Endothelial cell of umbilical vein (primary cell): ENCODE data around the gene OR5I1. TPM values are rescaled to one million over a fixed set of nuclear protein-coding genes. Genes with fewer than 3 reads are reported as not detected.

ENCODE experiments used
- BruUV-seq: library from RNA; stranded (reverse); fragments of 400-500 nt; replicated peaks from 2 replicates; lab custom pipeline; 2021; lab: Mats Ljungman, UMichigan
- CTCF ChIA-PET: fragments of 300-600, 350-600 bp; sonication (Branson Sonifier 250); formaldehyde crosslinking; loops from one replicate; lab custom pipeline; 2021; ENCODE audit warnings: antibody characterized with exemption, inconsistent platforms; lab: Charles Lee
- POLR2A ChIA-PET: fragments of 300-600, 350-600 bp; sonication (Branson Sonifier 250); formaldehyde crosslinking; loops from one replicate; lab custom pipeline; 2021; ENCODE audit warnings: antibody characterized with exemption, inconsistent platforms; lab: Charles Lee
- DNase-seq: peaks from one replicate; pipeline ENCODE4 v3.0.0-alpha.2; 2011; ENCODE audit warnings: low read depth, low spot score
- FAIRE-seq: peaks from 2 replicates; lab custom pipeline; 2011; peaks lifted over from hg19 to GRCh38; lab: Jason Lieb, UNC
- H2AFZ ChIP-seq: 2 replicates; pipeline ENCODE4 v1.6.0; 2012; ENCODE audit warnings: low read depth, low read length, control low read depth, inconsistent platforms
- H3K27ac ChIP-seq: 2 replicates; pipeline ENCODE4 v1.5.1; 2011; ENCODE audit warnings: low read depth, mild to moderate bottlenecking, control low read depth, low read length, moderate library complexity; ENCODE audit not compliant: insufficient read depth
- H3K27me3 ChIP-seq, 2 experiments: 2 replicates each; pipeline versions ENCODE4 v1.6.0 to v1.6.1; 2011; ENCODE audit warnings: low read length in 2 of 2, mixed read lengths in 1 of 2; ENCODE audit not compliant: control insufficient read depth in 2 of 2, insufficient read depth in 2 of 2
- H3K36me3 ChIP-seq, 2 experiments: 2 replicates in 1 of 2; 3 replicates in 1 of 2; pipeline ENCODE4 v1.5.1; 2011; ENCODE audit warnings: low read length in 2 of 2, mild to moderate bottlenecking in 1 of 2, moderate library complexity in 1 of 2; ENCODE audit not compliant: control insufficient read depth in 2 of 2, insufficient read depth in 2 of 2; ENCODE audit errors: extremely low read depth in 1 of 2
- H3K4me1 ChIP-seq: 3 replicates; pipeline ENCODE4 v1.5.1; 2011; ENCODE audit warnings: mild to moderate bottlenecking, low read length; ENCODE audit not compliant: control insufficient read depth, insufficient read depth; ENCODE audit errors: extremely low read depth
- H3K4me2 ChIP-seq: 2 replicates; pipeline ENCODE4 v1.6.1; 2011; ENCODE audit warnings: low read length, control low read depth, mixed read lengths; ENCODE audit not compliant: insufficient read depth
- H3K4me3 ChIP-seq, 3 experiments: fragments of 200-600 bp in 1 of 3; sonication (generic), shearing (Covaris generic) in 1 of 3; replicated peaks in 1 of 3; 2 replicates each; pipeline ENCODE4 v1.5.1; 2011 to 2016; ENCODE audit warnings: control low read depth in 3 of 3, low read length in 3 of 3, mild to moderate bottlenecking in 2 of 3, inconsistent platforms in 1 of 3, low read depth in 1 of 3, moderate library complexity in 1 of 3; ENCODE audit not compliant: insufficient read depth in 1 of 3
- H3K79me2 ChIP-seq: 2 replicates; pipeline ENCODE4 v1.6.0; 2012; ENCODE audit warnings: low read length, inconsistent platforms; ENCODE audit not compliant: control insufficient read depth, insufficient read depth
- H3K9ac ChIP-seq: replicated peaks from 2 replicates; pipeline ENCODE3; 2011; ENCODE audit warnings: low read length, control low read depth; ENCODE audit not compliant: insufficient read depth; ENCODE audit errors: extremely low read depth
- H3K9me1 ChIP-seq: replicated peaks from 3 replicates; pipeline ENCODE4 v1.6.0; 2011; ENCODE audit warnings: mild to moderate bottlenecking, low read length; ENCODE audit not compliant: control insufficient read depth, insufficient read depth; ENCODE audit errors: extremely low read depth
- H3K9me3 ChIP-seq: replicated peaks from 2 replicates; pipeline ENCODE4 v1.5.1; 2012; ENCODE audit warnings: low read length, inconsistent platforms; ENCODE audit not compliant: control insufficient read depth, insufficient read depth
- H4K20me1 ChIP-seq: replicated peaks from 2 replicates; pipeline ENCODE3; 2011; ENCODE audit warnings: mild to moderate bottlenecking, low read length; ENCODE audit not compliant: control insufficient read depth, insufficient read depth; ENCODE audit errors: extremely low read depth
- CTCF ChIP-seq, 2 donors: IDR thresholded peaks; 1 replicate in 1 of 2; 2 replicates in 1 of 2; pipeline ENCODE4 v1.5.1; 2011; ENCODE audit warnings: low read length in 2 of 2, mild to moderate bottlenecking in 2 of 2, moderate library complexity in 2 of 2, control low read depth in 1 of 2, inconsistent platforms in 1 of 2, low read depth in 1 of 2; ENCODE audit not compliant: insufficient read depth in 1 of 2; ENCODE audit errors: extremely low read depth in 1 of 2
- EZH2 ChIP-seq: IDR thresholded peaks from 2 replicates; pipeline ENCODE4 v1.6.1; 2012; ENCODE audit warnings: borderline replicate concordance, low read depth, mild to moderate bottlenecking, moderate library complexity, low read length, inconsistent platforms; ENCODE audit not compliant: severe bottlenecking
- FOS ChIP-seq: IDR thresholded peaks from 2 replicates; pipeline ENCODE4 v1.6.1; 2011; ENCODE audit warnings: mild to moderate bottlenecking, low read length, moderate library complexity, borderline replicate concordance; ENCODE audit not compliant: insufficient read depth
- GATA2 ChIP-seq: IDR thresholded peaks from 2 replicates; pipeline ENCODE4 v1.7.0; 2011; ENCODE audit warnings: low read depth, mild to moderate bottlenecking, moderate library complexity, mixed read lengths, low read length; ENCODE audit not compliant: insufficient read length, insufficient read depth
- JUN ChIP-seq: IDR thresholded peaks from 2 replicates; pipeline ENCODE4 v1.6.1; 2011; ENCODE audit warnings: borderline replicate concordance, low read depth; ENCODE audit not compliant: insufficient read length, insufficient read depth
- MYC ChIP-seq: IDR thresholded peaks from one replicate; pipeline ENCODE4 v1.6.1; 2011; ENCODE audit warnings: mild to moderate bottlenecking, low read depth, low read length
- POLR2A ChIP-seq: IDR thresholded peaks from 2 replicates; pipeline ENCODE4 v1.6.1; 2012; ENCODE audit warnings: low read depth, mild to moderate bottlenecking, control low read depth, low read length
- POLR2AphosphoS5 ChIP-seq: IDR thresholded peaks from 2 replicates; pipeline ENCODE4 v1.6.1; 2012; ENCODE audit warnings: low read depth, mild to moderate bottlenecking, control low read depth, low read length, moderate library complexity; ENCODE audit not compliant: insufficient read depth
- dilution Hi-C: fragments of 300-500 bp; cut with MboI; formaldehyde crosslinking; loops from one replicate; pipeline ENCODE4 v1.15.0; 2019; ENCODE audit warnings: low sequenced_read_pairs; ENCODE audit not compliant: extremely low pct_ligation_motif_present
- intact Hi-C: fragments of 100-400 bp; cut with micrococcal nuclease; formaldehyde crosslinking; loops from one replicate; pipeline ENCODE4 v1.10.0; 2022
- polyA plus RNA-seq, 4 experiments: library from polyadenylated mRNA; depleted of rRNA in 3 of 4; stranded (reverse) in 3 of 4; unstranded in 1 of 4; fragments of >200 nt; gene quantifications; 2 replicates each; pipeline versions ENCODE4 v1.2.1 to v1.2.3, GENCODE V29; 2011 to 2012; ENCODE audit warnings: missing spikeins in 1 of 4
- total RNA-seq: library from RNA; stranded (reverse); gene quantifications from 2 replicates; pipeline ENCODE4 v1.2.3, GENCODE V29; 2021
- TF ChIP-seq, protein P1 (sequence below): IDR thresholded peaks from 2 replicates; pipeline ENCODE4 v1.6.1; 2011; ENCODE audit not compliant: insufficient read depth, insufficient read length

The OR5I1 gene
- total and polyA plus RNA-seq, 2 donors (not counting 3 experiments of a cell fraction or from before 2014, with no cell fraction given): not detected

DNA sequence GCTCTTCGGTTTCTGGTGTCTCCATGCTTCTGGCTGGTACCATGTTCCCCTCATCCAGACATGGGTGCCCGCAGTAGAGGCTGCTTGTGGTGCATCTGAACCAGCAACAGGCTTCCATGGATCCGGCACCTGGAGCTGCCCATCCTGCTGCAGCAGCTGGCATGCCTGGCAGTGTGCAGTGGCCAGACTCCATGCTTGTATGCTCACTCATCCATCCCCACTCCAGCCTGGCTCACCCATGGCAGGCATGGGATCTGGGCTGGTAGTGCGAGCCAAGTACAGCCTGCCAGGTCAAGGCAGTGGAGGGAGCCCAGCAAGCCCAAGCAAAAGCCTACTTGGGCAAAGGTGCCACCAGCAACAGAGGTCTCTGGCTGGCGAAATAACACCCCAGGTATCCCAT, 15.7 kb downstream of the OR5I1 start:
- H3K27me3 ChIP-seq: no peaks in the 10 kb centered on the region
- H3K9ac ChIP-seq: no peak overlapping the region
- no peaks in the 10 kb centered on the region for H3K4me1 ChIP-seq
- H3K9me3 ChIP-seq: peaks cover 2% of the 10 kb centered on the region
- no peak overlapping the region for H2AFZ ChIP-seq
- no peak overlapping the region for H3K27ac ChIP-seq
- H3K4me2 ChIP-seq: no peak overlapping the region
- no peaks in the 10 kb centered on the region for H3K36me3 ChIP-seq
- ChIA-PET POLR2A (no interaction called here), CTCF (no interaction called here)
- dilution Hi-C loops: no loop called here
- TF ChIP-seq FOS (no peak), GATA2 (no peak), JUN (no peak), POLR2AphosphoS5 (no peak), POLR2A (no peak), EZH2 (no peak), CTCF (IDR thresholded peaks at IDR 0.05; ENCODE audit: extremely low read depth in 1 of 2, insufficient read depth in 1 of 2, low read depth in 1 of 2, low read length in 2 of 2) (no peak), MYC (no peak)
- TF ChIP-seq, protein P1, sequence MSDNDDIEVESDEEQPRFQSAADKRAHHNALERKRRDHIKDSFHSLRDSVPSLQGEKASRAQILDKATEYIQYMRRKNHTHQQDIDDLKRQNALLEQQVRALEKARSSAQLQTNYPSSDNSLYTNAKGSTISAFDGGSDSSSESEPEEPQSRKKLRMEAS: no peak
- BruUV-seq: no TSS peak
- no peak overlapping the region for H3K4me3 ChIP-seq
- DNase-seq: no peak
- no peaks in the 10 kb centered on the region for H3K9me1 ChIP-seq
- H3K79me2 ChIP-seq: no peaks in the 10 kb centered on the region
- FAIRE-seq: no peak
- no peaks in the 10 kb centered on the region for H4K20me1 ChIP-seq
- intact Hi-C loops: no loop called here
